Esophagus squamous epithelium (tissue), 5 donors: ENCODE results near the gene FAM168A. TPM values are rescaled to one million over a fixed set of nuclear protein-coding genes. Genes with fewer than 3 reads are reported as not detected.

Experiments used
- DNase-seq: peaks from one replicate; lab custom pipeline; 2025; lab: John Stamatoyannopoulos, UW
- H3K27ac ChIP-seq, 4 donors: fragments of 200-600 bp; sonication (generic); one replicate each; pipeline ENCODE4 v1.5.1; 2016 to 2019; ENCODE audit warnings: mild to moderate bottlenecking in 1 of 4
- H3K27me3 ChIP-seq, 4 donors: fragments of 200-600 bp; sonication (generic); 1 replicate in 3 of 4; 2 replicates in 1 of 4; pipeline versions ENCODE4 v1.5.1 to v1.6.0; 2017 to 2021; ENCODE audit warnings: antibody characterized with exemption in 1 of 4
- H3K36me3 ChIP-seq, 3 donors: fragments of 200-600 bp; sonication (generic); one replicate each; pipeline ENCODE4 v1.5.1; 2016 to 2019
- H3K4me1 ChIP-seq, 3 donors: fragments of 200-600 bp; sonication (generic); one replicate each; pipeline ENCODE4 v1.5.1; 2017 to 2019
- H3K4me3 ChIP-seq, 4 donors: fragments of 200-600 bp; sonication (generic); 1 replicate in 3 of 4; 2 replicates in 1 of 4; pipeline ENCODE4 v1.5.1; 2016 to 2019; ENCODE audit warnings: mild to moderate bottlenecking in 2 of 4, moderate library complexity in 1 of 4
- H3K9me3 ChIP-seq, 3 donors: fragments of 200-600 bp; sonication (generic); one replicate each; pipeline ENCODE4 v1.5.1; 2016 to 2019
- POLR2A ChIP-seq, 4 donors: fragments of 450-650 bp; IDR thresholded peaks; one replicate each; pipeline ENCODE4 v1.6.1; 2017; ENCODE audit warnings: antibody characterized with exemption in 4 of 4, mild to moderate bottlenecking in 4 of 4, moderate library complexity in 3 of 4
- WGBS, 2 donors: methylation state at CpG; one replicate each; pipeline ENCODE4 v1.1.5; 2018; 5-methylcytosine and 5-hydroxymethylcytosine counted together
- intact Hi-C: fragments of 100-400 bp; cut with DNase I; formaldehyde crosslinking; loops from one replicate; pipeline ENCODE4 v1.15.0; 2022
- total RNA-seq, 4 donors: library from RNA; depleted of rRNA; stranded (reverse); fragments of >200 nt; gene quantifications; one replicate each; pipeline ENCODE4 v1.1.0, GENCODE V29; 2016
- TF ChIP-seq, protein P1 (sequence below), 6 experiments: fragments of 450-650 bp in 4 of 6; fragments of 200-600 bp in 2 of 6; sonication (generic) in 2 of 6; IDR thresholded peaks; one replicate each; pipeline ENCODE4 v1.5.1; 2016 to 2019; ENCODE audit warnings: antibody characterized with exemption in 6 of 6, mild to moderate bottlenecking in 4 of 6, moderate library complexity in 4 of 6
- donor health status: DM: yes; HTN: yes; CAD: no.

FAM168A gene
- total RNA-seq, 4 donors from 2014 or later: 7.0 to 15.5 (median 12.3) TPM

DNA sequence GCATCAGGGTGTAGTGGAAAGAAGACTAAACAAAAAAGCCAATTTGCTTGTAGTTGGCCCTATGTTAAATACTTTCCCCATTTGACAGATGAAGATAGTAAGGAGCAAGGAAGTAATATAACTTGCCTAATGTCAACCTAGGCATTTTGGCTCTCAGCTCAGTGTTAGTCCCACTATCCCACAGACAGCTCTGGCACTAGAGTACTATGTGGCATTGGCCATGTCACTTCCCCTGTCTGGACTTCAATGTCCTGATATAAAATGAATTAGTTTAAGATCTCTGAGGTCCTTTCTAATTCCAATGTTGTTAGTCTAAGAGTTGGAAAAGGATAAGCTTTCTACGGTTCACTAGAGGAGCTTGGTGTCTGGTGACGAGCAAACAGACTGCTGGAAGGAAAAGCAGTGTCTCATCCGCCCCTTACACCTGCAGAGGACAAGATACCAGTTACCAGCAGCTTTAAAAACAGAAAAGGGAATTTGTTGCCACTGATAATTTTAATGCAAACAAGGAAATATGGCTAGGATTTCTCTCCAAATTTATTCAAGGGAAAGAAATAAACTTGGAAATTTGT lies 129.2 kb downstream of the FAM168A start:
- intact Hi-C loops: no loop called here

DNA sequence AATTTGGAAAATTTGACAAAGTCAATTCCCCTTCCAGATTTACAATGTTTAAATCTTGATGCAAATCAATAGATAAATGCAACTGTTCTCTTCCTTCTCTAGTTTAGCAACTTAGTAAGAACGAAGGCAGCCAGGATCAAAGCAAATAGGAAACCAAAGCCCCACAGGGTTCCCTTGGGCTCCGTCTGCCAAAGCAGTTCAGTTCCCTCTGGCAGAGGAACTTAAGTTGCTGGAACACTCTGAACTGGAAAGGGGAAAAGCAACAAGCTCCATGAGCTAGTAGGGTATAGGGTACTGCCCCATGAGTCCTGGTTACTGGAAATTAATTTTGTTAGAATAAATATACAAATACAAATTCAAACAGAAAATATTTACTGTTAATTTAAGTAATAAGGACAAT lies 130.4 kb downstream of the FAM168A start:
- TF ChIP-seq, protein P1, sequence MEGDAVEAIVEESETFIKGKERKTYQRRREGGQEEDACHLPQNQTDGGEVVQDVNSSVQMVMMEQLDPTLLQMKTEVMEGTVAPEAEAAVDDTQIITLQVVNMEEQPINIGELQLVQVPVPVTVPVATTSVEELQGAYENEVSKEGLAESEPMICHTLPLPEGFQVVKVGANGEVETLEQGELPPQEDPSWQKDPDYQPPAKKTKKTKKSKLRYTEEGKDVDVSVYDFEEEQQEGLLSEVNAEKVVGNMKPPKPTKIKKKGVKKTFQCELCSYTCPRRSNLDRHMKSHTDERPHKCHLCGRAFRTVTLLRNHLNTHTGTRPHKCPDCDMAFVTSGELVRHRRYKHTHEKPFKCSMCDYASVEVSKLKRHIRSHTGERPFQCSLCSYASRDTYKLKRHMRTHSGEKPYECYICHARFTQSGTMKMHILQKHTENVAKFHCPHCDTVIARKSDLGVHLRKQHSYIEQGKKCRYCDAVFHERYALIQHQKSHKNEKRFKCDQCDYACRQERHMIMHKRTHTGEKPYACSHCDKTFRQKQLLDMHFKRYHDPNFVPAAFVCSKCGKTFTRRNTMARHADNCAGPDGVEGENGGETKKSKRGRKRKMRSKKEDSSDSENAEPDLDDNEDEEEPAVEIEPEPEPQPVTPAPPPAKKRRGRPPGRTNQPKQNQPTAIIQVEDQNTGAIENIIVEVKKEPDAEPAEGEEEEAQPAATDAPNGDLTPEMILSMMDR (IDR thresholded peaks at IDR 0.05): no peak
- TF ChIP-seq POLR2A (IDR thresholded peaks at IDR 0.05): no peak

More for the DNA sequence above, 129.2 kb downstream of the FAM168A start:
- TF ChIP-seq, protein P1 (IDR thresholded peaks at IDR 0.05): no peak
- no peak for TF ChIP-seq POLR2A (IDR thresholded peaks at IDR 0.05)
- Histone ChIP-seq H3K27me3 (no peaks in the 10 kb centered on the region), H3K36me3 (peaks cover 0 to 8% (median 0%) of the 10 kb centered on the region in 3 donors), H3K4me1 (peaks cover 0 to 15% (median 0%) of the 10 kb centered on the region in 3 donors), H3K4me3 (no peak overlapping the region), H3K9me3 (no peaks in the 10 kb centered on the region), H3K27ac (peak overlapping the region in 2 of 4 donors; percentile 3 to 6)
- DNase-seq: no peak
- WGBS, 2 donors: 85 to 95% methylated on average over 3 of the region's 3 CpGs

DNA sequence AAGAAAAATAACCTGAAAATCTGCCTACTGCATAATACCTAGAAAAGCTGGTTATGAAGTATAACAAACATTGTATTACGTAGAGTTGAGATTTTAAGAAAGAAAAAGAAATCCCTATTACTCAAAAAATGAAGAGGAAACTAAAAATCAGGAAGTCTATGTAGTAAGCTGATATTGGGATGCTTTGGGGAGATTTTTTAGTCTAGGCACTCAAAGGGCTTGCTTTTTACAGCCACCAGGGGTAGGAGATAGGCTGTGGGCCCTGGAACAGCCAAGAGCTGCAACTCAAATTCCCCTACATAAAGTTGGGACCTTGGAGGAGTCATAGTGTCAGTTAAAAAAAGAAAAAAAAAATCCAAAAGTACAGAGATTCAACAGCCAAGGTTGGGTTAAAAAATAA lies 131.3 kb downstream of the FAM168A start:
- WGBS, 2 donors: 94 to 96% methylated on average over 1 of the region's 1 CpG
- Histone ChIP-seq H3K27ac (no peak overlapping the region), H3K4me1 (peaks cover 0 to 15% (median 0%) of the 10 kb centered on the region in 3 donors), H3K9me3 (no peaks in the 10 kb centered on the region), H3K4me3 (no peak overlapping the region), H3K27me3 (no peaks in the 10 kb centered on the region), H3K36me3 (peaks cover 0 to 8% (median 0%) of the 10 kb centered on the region in 3 donors)
- no peak for DNase-seq
- no peak for TF ChIP-seq POLR2A (IDR thresholded peaks at IDR 0.05)
- TF ChIP-seq, protein P1 (IDR thresholded peaks at IDR 0.05): no peak
- intact Hi-C loops: no loop called here

More for the DNA sequence above, 130.4 kb downstream of the FAM168A start:
- no peak for DNase-seq
- 60 to 67% methylated on average over 2 of the region's 2 CpGs for WGBS, 2 donors
- Histone ChIP-seq H3K9me3 (no peaks in the 10 kb centered on the region), H3K27ac (no peak overlapping the region), H3K27me3 (no peaks in the 10 kb centered on the region), H3K4me3 (no peak overlapping the region), H3K4me1 (peaks cover 0 to 15% (median 0%) of the 10 kb centered on the region in 3 donors), H3K36me3 (peaks cover 0 to 8% (median 0%) of the 10 kb centered on the region in 3 donors)
- intact Hi-C loops: no loop called here

DNA sequence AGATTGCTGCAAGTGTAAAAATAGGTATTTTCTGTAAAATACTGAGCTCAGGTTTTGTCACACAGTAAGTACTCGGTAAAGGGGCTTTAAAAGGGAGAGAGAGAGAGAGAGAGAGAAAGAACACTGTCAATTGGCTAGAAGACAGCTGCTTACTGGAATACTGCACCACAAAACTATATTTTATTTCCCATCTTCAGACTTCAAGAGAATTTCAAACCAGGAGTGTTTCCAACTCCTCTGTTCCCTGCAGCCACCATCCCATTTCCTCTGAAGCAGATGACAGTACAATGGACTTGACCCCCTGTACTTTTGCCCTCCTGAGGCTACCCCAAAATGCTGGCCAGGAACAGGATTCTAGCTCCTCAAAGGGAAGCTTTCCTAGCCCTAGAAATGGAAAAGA lies 132.0 kb downstream of the FAM168A start:
- Histone ChIP-seq H3K9me3 (no peaks in the 10 kb centered on the region), H3K4me3 (no peak overlapping the region), H3K27ac (no peak overlapping the region), H3K36me3 (peaks cover 0 to 8% (median 0%) of the 10 kb centered on the region in 3 donors), H3K4me1 (peaks cover 0 to 15% (median 0%) of the 10 kb centered on the region in 3 donors), H3K27me3 (no peaks in the 10 kb centered on the region)
- TF ChIP-seq, protein P1 (IDR thresholded peaks at IDR 0.05): no peak
- intact Hi-C loops: no loop called here
- no peak for DNase-seq
- WGBS, 2 donors: 67 to 77% methylated on average over 1 of the region's 1 CpG

DNA sequence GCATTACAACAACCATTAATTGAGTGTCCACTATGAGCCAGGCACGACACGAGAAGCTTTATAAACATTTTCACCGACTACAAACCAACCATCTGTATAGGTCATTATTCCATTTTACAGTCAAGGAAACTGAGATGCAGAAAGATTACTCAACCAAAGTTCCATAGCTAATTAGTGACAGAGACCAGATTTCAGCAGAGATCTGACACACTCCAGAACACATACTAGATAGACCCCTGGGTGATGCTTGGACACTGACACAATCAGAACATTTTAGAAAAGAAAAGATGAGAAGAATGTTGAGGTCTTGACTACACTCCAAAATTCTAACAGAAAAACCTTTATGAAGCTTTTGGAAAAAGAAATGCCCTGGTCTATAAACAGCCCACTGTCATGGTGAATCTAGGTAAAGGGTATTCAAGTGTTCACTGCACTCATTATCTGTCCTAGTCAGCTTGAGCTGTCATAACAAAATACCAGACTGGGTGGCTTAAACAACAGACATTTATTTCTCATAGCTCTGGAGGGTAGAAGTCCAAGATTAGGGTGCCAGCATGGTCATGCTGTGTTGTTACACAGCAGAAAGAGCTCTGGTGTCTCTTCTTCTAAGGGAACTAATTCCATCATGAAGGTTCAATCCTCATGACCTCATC lies 132.8 kb downstream of the FAM168A start:
- 80% methylated on average over 3 of the region's 3 CpGs for WGBS, 2 donors
- Histone ChIP-seq H3K4me3 (no peak overlapping the region), H3K9me3 (no peaks in the 10 kb centered on the region), H3K27me3 (no peaks in the 10 kb centered on the region), H3K36me3 (peaks cover 0 to 8% (median 0%) of the 10 kb centered on the region in 3 donors), H3K4me1 (peaks cover 0 to 15% (median 0%) of the 10 kb centered on the region in 3 donors), H3K27ac (no peak overlapping the region)
- DNase-seq: no peak
- intact Hi-C loops: no loop called here
- TF ChIP-seq POLR2A (IDR thresholded peaks at IDR 0.05): no peak
- TF ChIP-seq, protein P1 (IDR thresholded peaks at IDR 0.05): no peak
